ENCODE results near the gene NDUFS5. TPM values are rescaled to one million over a fixed set of nuclear protein-coding genes. Genes with fewer than 3 reads are reported as not detected.

NDUFS5 gene
- total and polyA plus RNA-seq, 7 experiments from 2014 or later, result 95.1 to 715 (median 120) TPM

GRCh38 chr1:38997034-38997900, 28.9 kb upstream of the NDUFS5 start:
- DNase-seq (peak in 6 of 9 donors; percentile 31 to 66 (median 54)), ATAC-seq (peak; percentile 66)
- peaks cover 10 to 33% (median 17%) of the 10 kb centered on the region in 3 experiments for H3K36me3 ChIP-seq (ENCODE audit: control insufficient read depth in 2 of 3, insufficient read depth in 3 of 3, low read length in 3 of 3)
- H3K27ac Mint-ChIP-seq, result peak overlapping the region; percentile 61 to 93 (median 87)
- intact Hi-C loops (cut with micrococcal nuclease), result loop anchor here in 1 of 2 donors (10.0 kb wide), 1 partner anchor 198 kb away; no protein-coding TSS in a partner anchor
- peak overlapping the region; percentile 0 for H3K4me3 ChIP-seq (ENCODE audit: low read length)
- POLR2A ChIA-PET, result interaction anchor here (0.5 to 3.1 kb wide), 8 partner anchors 8 to 149 kb away, joined by 3 to 18 read pairs (median 3); partner anchors contain the start of gene NDUFS5
- CTCF ChIA-PET, result interaction anchor here (0.5 to 0.9 kb wide), 2 partner anchors 9 to 1695 kb away, joined by 3 to 4 read pairs; no protein-coding TSS in a partner anchor
- no peaks in the 10 kb centered on the region for H3K27me3 ChIP-seq (ENCODE audit: control insufficient read depth in 2 of 2, insufficient read depth in 2 of 2, low read length in 2 of 2)
- H3K4me1 Mint-ChIP-seq, result peaks cover 27 to 76% (median 65%) of the 10 kb centered on the region in 7 donors
- H3K9me3 ChIP-seq (ENCODE audit: control insufficient read depth in 2 of 3, low read length in 3 of 3), result no peaks in the 10 kb centered on the region
- no peaks in the 10 kb centered on the region for H3K9me3 Mint-ChIP-seq
- peak overlapping the region; percentile 63 to 89 (median 77) for H3K4me3 Mint-ChIP-seq
- H3K27me3 Mint-ChIP-seq, result no peaks in the 10 kb centered on the region
- peak overlapping the region; percentile 59 for H3K27ac ChIP-seq (ENCODE audit: low read depth, low read length)
- peaks cover 25 to 52% of the 10 kb centered on the region in 2 donors for H3K4me1 ChIP-seq (ENCODE audit: control insufficient read depth in 2 of 2, insufficient read depth in 2 of 2, low read length in 2 of 2)
- peaks cover 12 to 42% (median 36%) of the 10 kb centered on the region in 5 donors for H3K36me3 Mint-ChIP-seq

GRCh38 chr1:38997901-38998190, 28.3 kb upstream of the NDUFS5 start:
- DNase-seq, result peak in 5 of 9 donors; percentile 14 to 44 (median 20)
- CTCF ChIA-PET, result interaction anchor here (0.6 to 0.9 kb wide), 2 partner anchors 9 to 56 kb away, joined by 3 to 4 read pairs; no protein-coding TSS in a partner anchor

GRCh38 chr1:39001516-39002421, 24.4 kb upstream of the NDUFS5 start:
- Histone ChIP-seq H3K4me3 (ENCODE audit: low read length) (no peak overlapping the region), H3K27me3 (ENCODE audit: control insufficient read depth in 2 of 2, insufficient read depth in 2 of 2, low read length in 2 of 2) (no peaks in the 10 kb centered on the region), H3K9me3 (ENCODE audit: control insufficient read depth in 2 of 3, low read length in 3 of 3) (no peaks in the 10 kb centered on the region), H3K4me1 (ENCODE audit: control insufficient read depth in 2 of 2, insufficient read depth in 2 of 2, low read length in 2 of 2) (peaks cover 13 to 17% of the 10 kb centered on the region in 2 donors), H3K27ac (ENCODE audit: low read depth, low read length) (no peak overlapping the region), H3K36me3 (ENCODE audit: control insufficient read depth in 2 of 3, insufficient read depth in 3 of 3, low read length in 3 of 3) (peaks cover 22 to 69% (median 45%) of the 10 kb centered on the region in 3 experiments)
- POLR2A ChIA-PET, result no interaction called here
- intact Hi-C loops (cut with micrococcal nuclease), result loop anchor here in 1 of 2 donors (2.0 kb wide), 1 partner anchor 13 kb away; no protein-coding TSS in a partner anchor
- Mint-ChIP-seq H3K4me3 (no peak overlapping the region), H3K36me3 (peaks cover 19 to 46% (median 37%) of the 10 kb centered on the region in 5 donors), H3K27ac (peak overlapping the region in 7 of 9 donors; percentile 10 to 80 (median 38)), H3K4me1 (peaks cover 11 to 50% (median 32%) of the 10 kb centered on the region in 7 donors), H3K9me3 (no peaks in the 10 kb centered on the region), H3K27me3 (no peaks in the 10 kb centered on the region)
- CTCF ChIA-PET, result no interaction called here
- DNase-seq, result no peak
- no peak for ATAC-seq

More at GRCh38 chr1:38997901-38998190, 28.3 kb upstream of the NDUFS5 start:
- H3K36me3 Mint-ChIP-seq, result peaks cover 12 to 43% (median 33%) of the 10 kb centered on the region in 5 donors
- peaks cover 25 to 46% of the 10 kb centered on the region in 2 donors for H3K4me1 ChIP-seq (ENCODE audit: control insufficient read depth in 2 of 2, insufficient read depth in 2 of 2, low read length in 2 of 2)
- H3K27me3 Mint-ChIP-seq, result no peaks in the 10 kb centered on the region
- no peaks in the 10 kb centered on the region for H3K9me3 ChIP-seq (ENCODE audit: control insufficient read depth in 2 of 3, low read length in 3 of 3)
- POLR2A ChIA-PET, result interaction anchor here (0.9 to 3.1 kb wide), 4 partner anchors 9 to 29 kb away, joined by 3 to 18 read pairs (median 5); partner anchors contain the start of gene NDUFS5
- peak overlapping the region; percentile 61 to 93 (median 84) for H3K27ac Mint-ChIP-seq
- H3K9me3 Mint-ChIP-seq, result no peaks in the 10 kb centered on the region
- H3K27ac ChIP-seq (ENCODE audit: low read depth, low read length), result peak overlapping the region; percentile 59
- peak overlapping the region; percentile 0 for H3K4me3 ChIP-seq (ENCODE audit: low read length)
- H3K36me3 ChIP-seq (ENCODE audit: control insufficient read depth in 2 of 3, insufficient read depth in 3 of 3, low read length in 3 of 3), result peaks cover 10 to 38% (median 22%) of the 10 kb centered on the region in 3 experiments
- peak; percentile 44 for ATAC-seq
- H3K4me3 Mint-ChIP-seq, result peak overlapping the region; percentile 58 to 89 (median 77)
- peaks cover 21 to 72% (median 61%) of the 10 kb centered on the region in 7 donors for H3K4me1 Mint-ChIP-seq
- intact Hi-C loops (cut with micrococcal nuclease), result loop anchor here in 1 of 2 donors (10.0 kb wide), 1 partner anchor 197 kb away; no protein-coding TSS in a partner anchor
- H3K27me3 ChIP-seq (ENCODE audit: control insufficient read depth in 2 of 2, insufficient read depth in 2 of 2, low read length in 2 of 2), result no peaks in the 10 kb centered on the region

- POLR2A ChIA-PET, result interaction anchor here (0.6 to 1.1 kb wide), 2 partner anchors 11 to 260 kb away, joined by 3 read pairs; no protein-coding TSS in a partner anchor
- intact Hi-C loops (cut with micrococcal nuclease), result loop anchor here in 1 of 2 donors (2.0 kb wide), 1 partner anchor 14 kb away; no protein-coding TSS in a partner anchor
- Mint-ChIP-seq H3K27me3 (no peaks in the 10 kb centered on the region), H3K4me3 (no peak overlapping the region), H3K27ac (peak overlapping the region in 4 of 9 donors; percentile 41 to 80 (median 68)), H3K4me1 (peaks cover 3 to 37% (median 17%) of the 10 kb centered on the region in 7 donors), H3K36me3 (peaks cover 19 to 50% (median 30%) of the 10 kb centered on the region in 5 donors), H3K9me3 (no peaks in the 10 kb centered on the region)
- Histone ChIP-seq H3K4me3 (ENCODE audit: low read length) (no peak overlapping the region), H3K36me3 (ENCODE audit: control insufficient read depth in 2 of 3, insufficient read depth in 3 of 3, low read length in 3 of 3) (peaks cover 22 to 76% (median 45%) of the 10 kb centered on the region in 3 experiments), H3K9me3 (ENCODE audit: control insufficient read depth in 2 of 3, low read length in 3 of 3) (no peaks in the 10 kb centered on the region), H3K4me1 (ENCODE audit: control insufficient read depth in 2 of 2, insufficient read depth in 2 of 2, low read length in 2 of 2) (peaks cover under 1 to 2% of the 10 kb centered on the region in 2 donors), H3K27ac (ENCODE audit: low read depth, low read length) (no peak overlapping the region), H3K27me3 (ENCODE audit: control insufficient read depth in 2 of 2, insufficient read depth in 2 of 2, low read length in 2 of 2) (no peaks in the 10 kb centered on the region)
- DNase-seq (no peak), ATAC-seq (no peak)
- CTCF ChIA-PET, result no interaction called here
Observed at GRCh38 chr1:39003281-39003680, 22.9 kb upstream of the NDUFS5 start.

GRCh38 chr1:39003794-39004193, 22.4 kb upstream of the NDUFS5 start:
- Histone ChIP-seq H3K4me3 (ENCODE audit: low read length) (no peak overlapping the region), H3K27ac (ENCODE audit: low read depth, low read length) (no peak overlapping the region), H3K9me3 (ENCODE audit: control insufficient read depth in 2 of 3, low read length in 3 of 3) (no peaks in the 10 kb centered on the region), H3K4me1 (ENCODE audit: control insufficient read depth in 2 of 2, insufficient read depth in 2 of 2, low read length in 2 of 2) (no peaks in the 10 kb centered on the region), H3K27me3 (ENCODE audit: control insufficient read depth in 2 of 2, insufficient read depth in 2 of 2, low read length in 2 of 2) (no peaks in the 10 kb centered on the region), H3K36me3 (ENCODE audit: control insufficient read depth in 2 of 3, insufficient read depth in 3 of 3, low read length in 3 of 3) (peaks cover 22 to 79% (median 45%) of the 10 kb centered on the region in 3 experiments)
- Mint-ChIP-seq H3K27ac (peak overlapping the region in 3 of 9 donors; percentile 63 to 80 (median 74)), H3K4me1 (peaks cover 3 to 36% (median 15%) of the 10 kb centered on the region in 7 donors), H3K36me3 (peaks cover 19 to 54% (median 32%) of the 10 kb centered on the region in 5 donors), H3K27me3 (no peaks in the 10 kb centered on the region), H3K9me3 (no peaks in the 10 kb centered on the region), H3K4me3 (no peak overlapping the region)
- ATAC-seq (no peak), DNase-seq (no peak)
- intact Hi-C loops (cut with micrococcal nuclease), result loop anchor here in 1 of 2 donors (2.0 kb wide), 1 partner anchor 15 kb away; no protein-coding TSS in a partner anchor
- ChIA-PET POLR2A (interaction anchor here (1.1 kb wide), 1 partner anchor 11 kb away, joined by 3 read pairs; no protein-coding TSS in a partner anchor), CTCF (no interaction called here)

Measured in naive thymus-derived CD4-positive, alpha-beta T cell (primary cell).